PC-3 (cell line): ENCODE results near the gene TMEM125. TPM values are rescaled to one million over a fixed set of nuclear protein-coding genes. Genes with fewer than 3 reads are reported as not detected.

Experiments
- ATAC-seq: fragments of 200-7000 bp; cut with Tn5 transposase; 2 replicates; pipeline ENCODE4 v1.9.1; 2020; ENCODE audit warnings: mild to moderate bottlenecking, moderate library complexity
- BruUV-seq: library from RNA; stranded (reverse); fragments of 400-500 nt; replicated peaks from 2 replicates; lab custom pipeline; 2021; lab: Mats Ljungman, UMichigan
- CTCF ChIA-PET: fragments of 300-600 bp; sonication (Branson Sonifier 250); formaldehyde crosslinking; loops from one replicate; lab custom pipeline; 2022; ENCODE audit warnings: antibody characterized with exemption; lab: Charles Lee
- POLR2A ChIA-PET: fragments of 300-600 bp; sonication (Branson Sonifier 250); formaldehyde crosslinking; loops from one replicate; lab custom pipeline; 2022; ENCODE audit warnings: antibody characterized with exemption; ENCODE audit not compliant: unreplicated experiment; lab: Charles Lee
- DNase-seq: peaks from one replicate; pipeline ENCODE4 v3.0.0-alpha.2; 2015
- H2AFZ ChIP-seq: fragments of 300-600 bp; sonication (generic); 2 replicates; pipeline ENCODE4 v1.6.0; 2016; ENCODE audit warnings: antibody characterized with exemption, low read length
- H3F3A ChIP-seq: fragments of 300-600 bp; sonication (generic); one replicate; pipeline ENCODE4 v1.6.0; 2017; ENCODE audit warnings: antibody characterized with exemption, low read length, control low read depth, mild to moderate bottlenecking; ENCODE audit not compliant: unreplicated experiment
- H3K27ac ChIP-seq: fragments of 300-600 bp; sonication (generic); 2 replicates; pipeline ENCODE4 v1.5.1; 2016; ENCODE audit warnings: mild to moderate bottlenecking, low read length
- H3K27me3 ChIP-seq: fragments of 300-600 bp; sonication (generic); 2 replicates; pipeline ENCODE4 v1.6.1; 2016; ENCODE audit warnings: low read length, mixed read lengths
- H3K36me3 ChIP-seq: fragments of 300-600 bp; sonication (generic); 2 replicates; pipeline ENCODE4 v1.6.1; 2016; ENCODE audit warnings: low read depth, mixed run types, low read length, mixed read lengths
- H3K4me1 ChIP-seq: fragments of 300-600 bp; sonication (generic); 2 replicates; pipeline ENCODE4 v1.5.1; 2016; ENCODE audit warnings: low read length; ENCODE audit not compliant: insufficient read depth
- H3K4me2 ChIP-seq: fragments of 300-600 bp; sonication (generic); 2 replicates; pipeline ENCODE4 v1.6.0; 2016; ENCODE audit warnings: low read length
- H3K4me3 ChIP-seq: fragments of 300-600 bp; sonication (generic); 2 replicates; pipeline ENCODE4 v1.5.1; 2016; ENCODE audit warnings: mild to moderate bottlenecking, low read length, mixed read lengths
- H3K79me2 ChIP-seq: fragments of 300-600 bp; sonication (generic); 2 replicates; pipeline ENCODE4 v1.6.1; 2017; ENCODE audit warnings: low read length, mixed read lengths
- H3K9ac ChIP-seq: fragments of 300-600 bp; sonication (generic); 2 replicates; pipeline ENCODE4 v1.6.0; 2016; ENCODE audit warnings: mild to moderate bottlenecking, low read length
- H3K9me2 ChIP-seq: fragments of 300-600 bp; sonication (generic); replicated peaks from 2 replicates; pipeline ENCODE4 v1.6.1; 2016; ENCODE audit warnings: mixed run types, low read length, mixed read lengths
- H3K9me3 ChIP-seq: fragments of 300-600 bp; sonication (generic); 2 replicates; pipeline ENCODE4 v1.6.1; 2016; ENCODE audit warnings: low read length, mixed read lengths
- H4K20me1 ChIP-seq: fragments of 300-600 bp; sonication (generic); 2 replicates; pipeline ENCODE4 v1.6.1; 2016; ENCODE audit warnings: low read length, mixed read lengths
- EZH2 ChIP-seq: fragments of 300-600 bp; sonication (generic); IDR thresholded peaks from one replicate; pipeline ENCODE4 v1.6.1; 2017; ENCODE audit warnings: antibody characterized with exemption, mild to moderate bottlenecking, low read length; ENCODE audit not compliant: unreplicated experiment
- EZH2phosphoT487 ChIP-seq: fragments of 300-600 bp; sonication (generic); IDR thresholded peaks from 2 replicates; pipeline ENCODE4 v1.6.1; 2018; ENCODE audit warnings: mild to moderate bottlenecking, antibody characterized with exemption, low read length, borderline replicate concordance
- intact Hi-C: fragments of 100-400 bp; cut with micrococcal nuclease; formaldehyde crosslinking; loops from 2 replicates; pipeline ENCODE4 v1.9.0; 2023
- total RNA-seq: library from RNA; depleted of rRNA; stranded (reverse); fragments of >200 nt; gene quantifications from 2 replicates; pipeline ENCODE4 v1.2.3, GENCODE V29; 2014
- TF ChIP-seq, protein P1 (sequence below): fragments of 300-600 bp; sonication (generic); conservative IDR thresholded peaks from 2 replicates; pipeline ENCODE4 v1.5.1; 2017; ENCODE audit warnings: antibody characterized with exemption, low read depth, mild to moderate bottlenecking, low read length

The TMEM125 gene
- total RNA-seq, 1 experiment from 2014 or later = 9.8 TPM

DNA sequence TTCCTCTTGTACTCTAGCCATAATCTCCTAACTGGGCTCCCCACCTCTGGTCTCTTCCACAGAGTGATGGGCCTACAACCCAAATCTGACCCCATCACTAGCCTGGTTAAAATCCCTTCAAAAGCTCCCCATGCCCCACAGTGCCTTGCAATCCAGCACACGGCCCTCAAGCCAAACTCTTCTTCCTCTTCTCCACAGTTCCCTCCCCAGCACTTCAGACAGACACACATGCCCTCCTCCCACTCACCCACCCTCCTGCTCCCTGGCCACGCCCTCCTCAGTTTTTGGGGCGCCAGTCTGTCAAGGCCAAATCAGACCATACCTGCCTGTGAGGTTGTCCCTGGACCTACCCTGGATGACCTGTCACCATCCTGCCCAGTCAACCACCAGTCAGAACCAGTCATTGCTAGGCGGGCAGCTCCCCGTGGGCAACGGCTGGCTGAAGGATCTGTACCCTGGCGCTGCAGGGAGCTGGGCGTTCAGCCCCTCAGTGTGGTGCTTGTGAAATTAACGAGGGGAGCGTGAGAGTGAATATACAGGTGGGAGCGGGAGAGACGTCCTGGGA lies 14.8 kb downstream of the TMEM125 start:
- H2AFZ ChIP-seq = peak overlapping the region; percentile 61
- peak overlapping the region; percentile 83 for H3K4me2 ChIP-seq
- no peak for TF ChIP-seq EZH2
- no peak for TF ChIP-seq EZH2phosphoT487
- TF ChIP-seq, protein P1, sequence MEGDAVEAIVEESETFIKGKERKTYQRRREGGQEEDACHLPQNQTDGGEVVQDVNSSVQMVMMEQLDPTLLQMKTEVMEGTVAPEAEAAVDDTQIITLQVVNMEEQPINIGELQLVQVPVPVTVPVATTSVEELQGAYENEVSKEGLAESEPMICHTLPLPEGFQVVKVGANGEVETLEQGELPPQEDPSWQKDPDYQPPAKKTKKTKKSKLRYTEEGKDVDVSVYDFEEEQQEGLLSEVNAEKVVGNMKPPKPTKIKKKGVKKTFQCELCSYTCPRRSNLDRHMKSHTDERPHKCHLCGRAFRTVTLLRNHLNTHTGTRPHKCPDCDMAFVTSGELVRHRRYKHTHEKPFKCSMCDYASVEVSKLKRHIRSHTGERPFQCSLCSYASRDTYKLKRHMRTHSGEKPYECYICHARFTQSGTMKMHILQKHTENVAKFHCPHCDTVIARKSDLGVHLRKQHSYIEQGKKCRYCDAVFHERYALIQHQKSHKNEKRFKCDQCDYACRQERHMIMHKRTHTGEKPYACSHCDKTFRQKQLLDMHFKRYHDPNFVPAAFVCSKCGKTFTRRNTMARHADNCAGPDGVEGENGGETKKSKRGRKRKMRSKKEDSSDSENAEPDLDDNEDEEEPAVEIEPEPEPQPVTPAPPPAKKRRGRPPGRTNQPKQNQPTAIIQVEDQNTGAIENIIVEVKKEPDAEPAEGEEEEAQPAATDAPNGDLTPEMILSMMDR = no peak
- peak overlapping the region; percentile 61 for H3K4me3 ChIP-seq
- ATAC-seq (peak; percentile 16; the same call in 1 of the 2 replicates), DNase-seq (no peak)
- H3F3A ChIP-seq = no peaks in the 10 kb centered on the region
- no peaks in the 10 kb centered on the region for H3K36me3 ChIP-seq
- H3K79me2 ChIP-seq = peaks cover 12% of the 10 kb centered on the region; the same call in 1 of the 2 replicates
- ChIA-PET POLR2A (no interaction called here), CTCF (no interaction called here)
- peaks cover 16% of the 10 kb centered on the region for H3K4me1 ChIP-seq
- H3K27ac ChIP-seq = no peak overlapping the region
- no peak overlapping the region for H3K9ac ChIP-seq
- no peaks in the 10 kb centered on the region for H3K9me2 ChIP-seq
- BruUV-seq = no TSS peak
- no peaks in the 10 kb centered on the region for H4K20me1 ChIP-seq
- H3K27me3 ChIP-seq = no peaks in the 10 kb centered on the region
- H3K9me3 ChIP-seq = no peaks in the 10 kb centered on the region
- intact Hi-C loops = loop anchor here (5.0 kb wide), 1 partner anchor 63 kb away; no protein-coding TSS in a partner anchor

DNA sequence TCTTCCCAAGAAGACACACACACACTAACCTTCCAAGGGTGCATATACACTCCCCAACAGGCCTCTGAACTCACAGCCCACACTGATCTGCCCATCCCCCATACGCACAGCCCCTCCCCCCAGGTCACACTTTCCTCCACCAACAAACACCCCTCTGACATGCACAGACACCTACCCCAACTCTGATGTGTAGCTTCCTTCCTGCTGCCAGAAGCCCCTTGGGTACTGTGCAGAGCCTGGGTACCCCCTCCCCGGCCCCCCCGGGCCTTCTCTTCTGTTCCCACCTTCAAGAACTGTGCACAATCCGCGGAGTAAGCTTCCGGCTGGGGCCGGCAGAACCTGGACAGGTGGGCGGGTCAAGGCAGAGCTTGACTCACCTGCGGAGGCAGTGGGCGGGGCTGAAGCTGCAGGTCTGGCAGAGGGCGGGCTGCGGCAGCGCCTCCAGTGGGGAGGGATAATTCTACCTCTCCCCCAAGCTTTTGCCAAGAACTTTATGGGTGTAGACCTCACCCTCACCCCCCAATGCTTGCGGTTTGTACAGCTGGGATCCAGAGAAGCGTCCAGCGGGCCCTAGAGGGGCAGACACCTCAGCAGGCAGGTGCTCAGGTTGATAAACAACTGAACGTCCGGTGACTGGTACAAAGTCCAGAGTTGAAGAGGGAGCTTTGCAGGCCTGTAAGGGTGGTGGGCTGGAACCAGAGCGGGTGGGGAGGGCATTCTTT lies 15.6 kb downstream of the TMEM125 start, which contains the start of gene C1orf210:
Gene C1orf210 (minus strand): TSS at position 313 of the 722 bp plus-strand sequence. CDS start 2,311 bp downstream, outside the sequence.
- Histone ChIP-seq H3K9me3 (no peaks in the 10 kb centered on the region), H3K9ac (no peak within 1 kb of the TSS), H3K27ac (no peak within 1 kb of the TSS), H3K79me2 (peaks cover 12% of the 10 kb centered on the region; the same call in 1 of the 2 replicates), H4K20me1 (no peaks in the 10 kb centered on the region), H3K36me3 (no peaks in the 10 kb centered on the region), H3K27me3 (no peaks in the 10 kb centered on the region), H2AFZ (peak within 1 kb of the TSS; percentile 61), H3K4me3 (peak within 1 kb of the TSS; percentile 61), H3K9me2 (no peaks in the 10 kb centered on the region), H3F3A (no peaks in the 10 kb centered on the region), H3K4me2 (peak within 1 kb of the TSS; percentile 83), H3K4me1 (peaks cover 16% of the 10 kb centered on the region)
- DNase-seq (peak; percentile 90), ATAC-seq (peak; percentile 90)
- ChIA-PET CTCF (interaction anchor here (0.6 to 1.3 kb wide), 2 partner anchors 73 to 83 kb away, joined by 6 to 14 read pairs; partner anchors contain the start of gene CDC20), POLR2A (interaction anchor here (0.9 kb wide), 1 partner anchor 63 kb away, joined by 3 read pairs; no protein-coding TSS in a partner anchor)
- no peak for TF ChIP-seq EZH2
- TF ChIP-seq, protein P1 = peak; percentile 65
- no TSS peak for BruUV-seq
- intact Hi-C loops = loop anchor here (5.0 kb wide), 1 partner anchor 62 kb away; no protein-coding TSS in a partner anchor
